Measurements from ENCODE around the gene CFAP251. TPM values are rescaled to one million over a fixed set of nuclear protein-coding genes. Genes with fewer than 3 reads are reported as not detected.

Gene CFAP251
- total RNA-seq, 1 experiment from 2014 or later: 0.81 TPM

GRCh38 chr12:121975021-121975420, 56.6 kb downstream of the CFAP251 start:
- Histone ChIP-seq H4K8ac (replicated peaks; ENCODE audit: insufficient read length, low read depth, low read length) (no peak overlapping the region), H2BK12ac (ENCODE audit: insufficient read length, low read depth, low read length) (no peak overlapping the region), H3K79me2 (ENCODE audit: insufficient read depth, low read length) (no peaks in the 10 kb centered on the region), H3K14ac (ENCODE audit: insufficient read depth, low read length) (no peak overlapping the region), H3K23me2 (ENCODE audit: insufficient read length, low read depth, low read length, poor library complexity, severe bottlenecking) (no peaks in the 10 kb centered on the region), H2AFZ (ENCODE audit: low read length) (no peak overlapping the region), H3K56ac (ENCODE audit: insufficient read length, low read depth, low read length) (no peak overlapping the region), H2BK120ac (ENCODE audit: low read depth, low read length, poor library complexity, severe bottlenecking) (no peak overlapping the region), H2AK5ac (ENCODE audit: insufficient read length, low read length) (no peak overlapping the region), H3K9me3 (ENCODE audit: control insufficient read depth, low read depth, low read length) (no peaks in the 10 kb centered on the region), H2BK5ac (ENCODE audit: insufficient read length, low read length) (no peak overlapping the region), H3K79me1 (ENCODE audit: insufficient read depth, low read depth, low read length, poor library complexity, severe bottlenecking) (no peaks in the 10 kb centered on the region), H3T11ph (ENCODE audit: low read length) (no peak overlapping the region), H3K9ac (ENCODE audit: extremely low read depth, insufficient read length, low read length) (no peak overlapping the region), H3K27ac (ENCODE audit: insufficient read length, low read depth, low read length) (no peak overlapping the region), H3K18ac (ENCODE audit: insufficient read length, low read depth, low read length) (no peak overlapping the region), H3K4ac (ENCODE audit: low read depth, low read length) (no peak overlapping the region), H3K4me2 (ENCODE audit: insufficient read depth, insufficient read length, low read length) (no peak overlapping the region), H2BK15ac (ENCODE audit: low read depth, low read length) (no peak overlapping the region), H4K5ac (ENCODE audit: insufficient read length, low read depth, low read length) (no peak overlapping the region), H4K20me1 (ENCODE audit: control insufficient read depth, insufficient read depth, insufficient read length) (no peaks in the 10 kb centered on the region), H3K4me1 (ENCODE audit: insufficient read depth, low read length) (no peaks in the 10 kb centered on the region), H3K27me3 (ENCODE audit: insufficient read depth, low read length) (no peaks in the 10 kb centered on the region), H2BK20ac (ENCODE audit: low read depth, low read length, poor library complexity, severe bottlenecking) (no peak overlapping the region), H3K23ac (ENCODE audit: insufficient read length, low read depth, low read length) (no peak overlapping the region), H4K91ac (ENCODE audit: insufficient read length, low read depth, low read length) (no peak overlapping the region)
- Mint-ChIP-seq H3K27ac (no peak overlapping the region), H3K4me3 (no peak overlapping the region), H3K9me3 (peaks cover 13 to 20% of the 10 kb centered on the region in 2 experiments), H3K4me1 (peaks cover 5 to 11% of the 10 kb centered on the region in 2 experiments; a peak in 3 of 4 replicates), H3K36me3 (ENCODE audit: insufficient read depth in 1 of 3, low read depth in 3 of 3) (peaks cover 6 to 21% (median 15%) of the 10 kb centered on the region in 3 experiments; a peak in 6 of 7 replicates), H3K27me3 (ENCODE audit: low read depth) (peaks cover 6% of the 10 kb centered on the region; the same call in 1 of the 2 replicates)
- no CpG with 5 or more reads among the region's 6 CpGs for whole genome bisulfite sequencing (ENCODE audit: extremely low coverage, insufficient read length, low lambda C conversion rate)
- no peak for DNase-seq
- TF ChIP-seq CTCF (conservative IDR thresholded peaks at IDR 0.05): no peak

Data from H9 (cell line).